Endothelial cell of umbilical vein (primary cell): Measurements from ENCODE around the gene SGTA. TPM values are rescaled to one million over a fixed set of nuclear protein-coding genes. Genes with fewer than 3 reads are reported as not detected.

Source experiments
- BruUV-seq: library from RNA; stranded (reverse); fragments of 400-500 nt; replicated peaks from 2 replicates; lab custom pipeline; 2021; lab: Mats Ljungman, UMichigan
- CTCF ChIA-PET: fragments of 300-600, 350-600 bp; sonication (Branson Sonifier 250); formaldehyde crosslinking; loops from one replicate; lab custom pipeline; 2021; ENCODE audit warnings: antibody characterized with exemption, inconsistent platforms; lab: Charles Lee
- POLR2A ChIA-PET: fragments of 300-600, 350-600 bp; sonication (Branson Sonifier 250); formaldehyde crosslinking; loops from one replicate; lab custom pipeline; 2021; ENCODE audit warnings: antibody characterized with exemption, inconsistent platforms; lab: Charles Lee
- DNase-seq: peaks from one replicate; pipeline ENCODE4 v3.0.0-alpha.2; 2011; ENCODE audit warnings: low read depth, low spot score
- FAIRE-seq: peaks from 2 replicates; lab custom pipeline; 2011; peaks lifted over from hg19 to GRCh38; lab: Jason Lieb, UNC
- H2AFZ ChIP-seq: 2 replicates; pipeline ENCODE4 v1.6.0; 2012; ENCODE audit warnings: low read depth, low read length, control low read depth, inconsistent platforms
- H3K27ac ChIP-seq: 2 replicates; pipeline ENCODE4 v1.5.1; 2011; ENCODE audit warnings: low read depth, mild to moderate bottlenecking, control low read depth, low read length, moderate library complexity; ENCODE audit not compliant: insufficient read depth
- H3K27me3 ChIP-seq, 2 experiments: 2 replicates each; pipeline versions ENCODE4 v1.6.0 to v1.6.1; 2011; ENCODE audit warnings: low read length in 2 of 2, mixed read lengths in 1 of 2; ENCODE audit not compliant: control insufficient read depth in 2 of 2, insufficient read depth in 2 of 2
- H3K36me3 ChIP-seq, 2 experiments: 2 replicates in 1 of 2; 3 replicates in 1 of 2; pipeline ENCODE4 v1.5.1; 2011; ENCODE audit warnings: low read length in 2 of 2, mild to moderate bottlenecking in 1 of 2, moderate library complexity in 1 of 2; ENCODE audit not compliant: control insufficient read depth in 2 of 2, insufficient read depth in 2 of 2; ENCODE audit errors: extremely low read depth in 1 of 2
- H3K4me1 ChIP-seq: 3 replicates; pipeline ENCODE4 v1.5.1; 2011; ENCODE audit warnings: mild to moderate bottlenecking, low read length; ENCODE audit not compliant: control insufficient read depth, insufficient read depth; ENCODE audit errors: extremely low read depth
- H3K4me2 ChIP-seq: 2 replicates; pipeline ENCODE4 v1.6.1; 2011; ENCODE audit warnings: low read length, control low read depth, mixed read lengths; ENCODE audit not compliant: insufficient read depth
- H3K4me3 ChIP-seq, 3 experiments: fragments of 200-600 bp in 1 of 3; sonication (generic), shearing (Covaris generic) in 1 of 3; replicated peaks in 1 of 3; 2 replicates each; pipeline ENCODE4 v1.5.1; 2011 to 2016; ENCODE audit warnings: control low read depth in 3 of 3, low read length in 3 of 3, mild to moderate bottlenecking in 2 of 3, inconsistent platforms in 1 of 3, low read depth in 1 of 3, moderate library complexity in 1 of 3; ENCODE audit not compliant: insufficient read depth in 1 of 3
- H3K79me2 ChIP-seq: 2 replicates; pipeline ENCODE4 v1.6.0; 2012; ENCODE audit warnings: low read length, inconsistent platforms; ENCODE audit not compliant: control insufficient read depth, insufficient read depth
- H3K9ac ChIP-seq: replicated peaks from 2 replicates; pipeline ENCODE3; 2011; ENCODE audit warnings: low read length, control low read depth; ENCODE audit not compliant: insufficient read depth; ENCODE audit errors: extremely low read depth
- H3K9me1 ChIP-seq: replicated peaks from 3 replicates; pipeline ENCODE4 v1.6.0; 2011; ENCODE audit warnings: mild to moderate bottlenecking, low read length; ENCODE audit not compliant: control insufficient read depth, insufficient read depth; ENCODE audit errors: extremely low read depth
- H3K9me3 ChIP-seq: replicated peaks from 2 replicates; pipeline ENCODE4 v1.5.1; 2012; ENCODE audit warnings: low read length, inconsistent platforms; ENCODE audit not compliant: control insufficient read depth, insufficient read depth
- H4K20me1 ChIP-seq: replicated peaks from 2 replicates; pipeline ENCODE3; 2011; ENCODE audit warnings: mild to moderate bottlenecking, low read length; ENCODE audit not compliant: control insufficient read depth, insufficient read depth; ENCODE audit errors: extremely low read depth
- CTCF ChIP-seq, 2 donors: IDR thresholded peaks; 1 replicate in 1 of 2; 2 replicates in 1 of 2; pipeline ENCODE4 v1.5.1; 2011; ENCODE audit warnings: low read length in 2 of 2, mild to moderate bottlenecking in 2 of 2, moderate library complexity in 2 of 2, control low read depth in 1 of 2, inconsistent platforms in 1 of 2, low read depth in 1 of 2; ENCODE audit not compliant: insufficient read depth in 1 of 2; ENCODE audit errors: extremely low read depth in 1 of 2
- EZH2 ChIP-seq: IDR thresholded peaks from 2 replicates; pipeline ENCODE4 v1.6.1; 2012; ENCODE audit warnings: borderline replicate concordance, low read depth, mild to moderate bottlenecking, moderate library complexity, low read length, inconsistent platforms; ENCODE audit not compliant: severe bottlenecking
- FOS ChIP-seq: IDR thresholded peaks from 2 replicates; pipeline ENCODE4 v1.6.1; 2011; ENCODE audit warnings: mild to moderate bottlenecking, low read length, moderate library complexity, borderline replicate concordance; ENCODE audit not compliant: insufficient read depth
- GATA2 ChIP-seq: IDR thresholded peaks from 2 replicates; pipeline ENCODE4 v1.7.0; 2011; ENCODE audit warnings: low read depth, mild to moderate bottlenecking, moderate library complexity, mixed read lengths, low read length; ENCODE audit not compliant: insufficient read length, insufficient read depth
- JUN ChIP-seq: IDR thresholded peaks from 2 replicates; pipeline ENCODE4 v1.6.1; 2011; ENCODE audit warnings: borderline replicate concordance, low read depth; ENCODE audit not compliant: insufficient read length, insufficient read depth
- MAX ChIP-seq: IDR thresholded peaks from 2 replicates; pipeline ENCODE4 v1.6.1; 2011; ENCODE audit not compliant: insufficient read depth, insufficient read length
- MYC ChIP-seq: IDR thresholded peaks from one replicate; pipeline ENCODE4 v1.6.1; 2011; ENCODE audit warnings: mild to moderate bottlenecking, low read depth, low read length
- POLR2A ChIP-seq: IDR thresholded peaks from 2 replicates; pipeline ENCODE4 v1.6.1; 2012; ENCODE audit warnings: low read depth, mild to moderate bottlenecking, control low read depth, low read length
- POLR2AphosphoS5 ChIP-seq: IDR thresholded peaks from 2 replicates; pipeline ENCODE4 v1.6.1; 2012; ENCODE audit warnings: low read depth, mild to moderate bottlenecking, control low read depth, low read length, moderate library complexity; ENCODE audit not compliant: insufficient read depth
- dilution Hi-C: fragments of 300-500 bp; cut with MboI; formaldehyde crosslinking; loops from one replicate; pipeline ENCODE4 v1.15.0; 2019; ENCODE audit warnings: low sequenced_read_pairs; ENCODE audit not compliant: extremely low pct_ligation_motif_present
- intact Hi-C: fragments of 100-400 bp; cut with micrococcal nuclease; formaldehyde crosslinking; loops from one replicate; pipeline ENCODE4 v1.10.0; 2022
- polyA plus RNA-seq, 4 experiments: library from polyadenylated mRNA; depleted of rRNA in 3 of 4; stranded (reverse) in 3 of 4; unstranded in 1 of 4; fragments of >200 nt; gene quantifications; 2 replicates each; pipeline versions ENCODE4 v1.2.1 to v1.2.3, GENCODE V29; 2011 to 2012; ENCODE audit warnings: missing spikeins in 1 of 4
- total RNA-seq: library from RNA; stranded (reverse); gene quantifications from 2 replicates; pipeline ENCODE4 v1.2.3, GENCODE V29; 2021

The SGTA gene
- total and polyA plus RNA-seq, 2 donors (not counting 3 experiments of a cell fraction or from before 2014, with no cell fraction given), result 76.5 to 119 TPM

GRCh38 chr19:2769218-2769617, 13.9 kb downstream of the SGTA start:
- intact Hi-C loops, result no loop called here
- CTCF ChIA-PET, result no interaction called here

More at GRCh38 chr19:2769218-2769617, 13.9 kb downstream of the SGTA start:
- TF ChIP-seq MAX (no peak), POLR2AphosphoS5 (no peak), GATA2 (no peak), POLR2A (no peak), FOS (no peak), MYC (no peak), CTCF (IDR thresholded peaks at IDR 0.05; ENCODE audit: extremely low read depth in 1 of 2, insufficient read depth in 1 of 2, low read depth in 1 of 2, low read length in 2 of 2) (no peak), JUN (no peak), EZH2 (no peak)
- no peak for DNase-seq
- dilution Hi-C loops, result no loop called here
- H3K4me1 ChIP-seq, result no peaks in the 10 kb centered on the region
- FAIRE-seq, result no peak
- H3K27ac ChIP-seq, result no peak overlapping the region
- no peaks in the 10 kb centered on the region for H3K27me3 ChIP-seq
- H3K9ac ChIP-seq, result no peak overlapping the region
- POLR2A ChIA-PET, result no interaction called here
- H4K20me1 ChIP-seq, result no peaks in the 10 kb centered on the region
- H3K9me3 ChIP-seq, result no peaks in the 10 kb centered on the region
- H3K79me2 ChIP-seq, result peaks cover 38% of the 10 kb centered on the region
- no TSS peak for BruUV-seq
- no peak overlapping the region for H3K4me2 ChIP-seq
- peaks cover 0 to 28% of the 10 kb centered on the region in 2 experiments for H3K36me3 ChIP-seq
- no peak overlapping the region for H3K4me3 ChIP-seq
- H2AFZ ChIP-seq, result no peak overlapping the region
- H3K9me1 ChIP-seq, result no peaks in the 10 kb centered on the region
